Measurements from ENCODE around the gene TUBGCP4. TPM values are rescaled to one million over a fixed set of nuclear protein-coding genes. Genes with fewer than 3 reads are reported as not detected.
A peak's percentile ranks its signal among the peaks of the same experiment; 100 is the strongest.

Gene TUBGCP4
- total and polyA plus RNA-seq, 9 of the 15 experiments (the other 6 are each of a cell fraction or from before 2014, with no cell fraction given): 10.7 to 50.2 (median 29.6) TPM

DNA sequence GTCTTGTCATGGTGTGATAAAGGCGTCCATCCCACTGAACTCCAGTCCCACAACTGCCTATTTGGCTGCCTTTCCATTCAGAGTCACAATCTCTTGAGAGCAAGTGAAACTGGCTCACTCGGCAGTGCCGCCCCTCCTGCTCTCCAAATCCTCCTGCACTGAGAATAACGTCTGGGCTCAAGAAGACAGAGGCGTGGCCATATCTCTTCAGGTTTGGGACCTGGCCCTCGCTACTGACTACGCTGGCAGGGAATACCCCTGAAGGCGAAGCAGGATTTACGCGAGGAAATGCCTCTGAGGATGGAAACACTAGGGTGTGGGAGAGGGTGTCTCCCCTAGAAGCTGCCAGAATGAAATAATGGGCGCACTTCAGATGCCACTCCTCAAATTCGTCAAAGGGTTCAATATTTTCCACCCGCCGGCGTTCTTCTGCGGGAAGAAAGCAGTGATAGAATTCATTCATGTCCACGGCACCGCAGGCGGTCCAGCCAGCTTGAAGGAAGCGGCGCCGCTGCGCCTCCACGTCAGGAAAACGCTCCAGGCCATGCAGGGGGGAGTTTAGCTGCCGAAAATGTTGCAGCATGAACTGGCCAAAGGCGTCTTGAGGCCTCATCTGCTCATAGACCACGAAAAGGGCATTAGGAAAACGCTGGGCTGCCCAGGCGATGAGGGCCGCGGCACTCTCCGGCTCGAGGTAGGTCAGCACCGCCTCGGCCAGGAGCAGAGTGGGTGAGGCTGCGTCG, 41.5 kb upstream of the TUBGCP4 start:
- Histone ChIP-seq H3K27ac (ENCODE audit: extremely low read depth, low read depth, low read length) (peak overlapping the region; percentile 96), H3K4me1 (replicated peaks in 1 of 2; ENCODE audit: control insufficient read depth in 2 of 2, insufficient read depth in 2 of 2, low read length in 2 of 2) (peaks cover 14 to 15% of the 10 kb centered on the region in 2 experiments; a peak in 4 of 5 replicates), H4K20me1 (replicated peaks; ENCODE audit: control insufficient read depth, insufficient read depth, low read length) (no peaks in the 10 kb centered on the region; the same call in 1 of the 2 replicates), H3K9ac (ENCODE audit: insufficient read depth in 1 of 2, low read depth in 2 of 2, low read length in 2 of 2) (peak overlapping the region; percentile 86 to 99), H3K9me3 (replicated peaks; ENCODE audit: control insufficient read depth, insufficient read depth, low read depth, low read length) (no peaks in the 10 kb centered on the region), H3K9me1 (ENCODE audit: control insufficient read depth, insufficient read depth, low read length) (no peaks in the 10 kb centered on the region), H3K36me3 (ENCODE audit: control insufficient read depth, insufficient read depth, low read length) (peaks cover 34% of the 10 kb centered on the region), H3K4me2 (ENCODE audit: insufficient read depth, low read length) (peak overlapping the region; percentile 97), H2AFZ (ENCODE audit: low read depth, low read length) (peak overlapping the region; percentile 97), H3K79me2 (ENCODE audit: control insufficient read depth, insufficient read depth, low read length) (peaks cover 40% of the 10 kb centered on the region), H3K4me3 (peak overlapping the region; percentile 60), H3K27me3 (ENCODE audit: control insufficient read depth in 2 of 2, insufficient read depth in 2 of 2, low read length in 2 of 2) (no peaks in the 10 kb centered on the region)
- intact Hi-C loops (cut with micrococcal nuclease) (no loop called here), in situ Hi-C loops (cut with MboI) (no loop called here)
- ChIA-PET POLR2A (interaction anchor here (0.6 to 1.8 kb wide), 7 partner anchors 13 to 99 kb away, joined by 3 to 6 read pairs (median 3); no protein-coding TSS in a partner anchor), CTCF (ENCODE audit: low intra/inter-chr PET ratio) (no interaction called here)
- no TSS peak for BruUV-seq (replicated peaks)
- 3% methylated on average over 37 of the region's 38 CpGs for WGBS (ENCODE audit: insufficient coverage, low coverage, missing lambda C conversion rate)
- DNase-seq (ENCODE audit: extremely low read depth in 1 of 4, low spot score in 3 of 4) (peak; percentile 18 to 44 (median 23)), FAIRE-seq (no peak), ATAC-seq (peak; percentile 12)
- TF ChIP-seq ZNF780A (CRISPR knock-in tag; IDR thresholded peaks at IDR 0.05) (no peak), CBFB (CRISPR knock-in tag; IDR thresholded peaks at IDR 0.05) (peak; percentile 44; the same call in 1 of the 2 replicates), FOXA1 (IDR thresholded peaks at IDR 0.05; ENCODE audit: borderline replicate concordance) (no peak), ELF1 (tag; IDR thresholded peaks at IDR 0.05) (no peak), LARP7 (IDR thresholded peaks at IDR 0.05) (no peak), ZNF311 (CRISPR knock-in tag; IDR thresholded peaks at IDR 0.05) (no peak), GATA2 (CRISPR knock-in tag; IDR thresholded peaks at IDR 0.05) (no peak), ZZZ3 (IDR thresholded peaks at IDR 0.05) (no peak), KAT7 (CRISPR knock-in tag; IDR thresholded peaks at IDR 0.05; ENCODE audit: borderline replicate concordance) (0 out of 2 replicates have a peak, but pooled peaks have one; percentile 85), TCFL5 (CRISPR knock-in tag; conservative IDR thresholded peaks at IDR 0.05) (no peak), ZNF778 (CRISPR knock-in tag; IDR thresholded peaks at IDR 0.05) (no peak)
- TF ChIP-seq, protein P1, sequence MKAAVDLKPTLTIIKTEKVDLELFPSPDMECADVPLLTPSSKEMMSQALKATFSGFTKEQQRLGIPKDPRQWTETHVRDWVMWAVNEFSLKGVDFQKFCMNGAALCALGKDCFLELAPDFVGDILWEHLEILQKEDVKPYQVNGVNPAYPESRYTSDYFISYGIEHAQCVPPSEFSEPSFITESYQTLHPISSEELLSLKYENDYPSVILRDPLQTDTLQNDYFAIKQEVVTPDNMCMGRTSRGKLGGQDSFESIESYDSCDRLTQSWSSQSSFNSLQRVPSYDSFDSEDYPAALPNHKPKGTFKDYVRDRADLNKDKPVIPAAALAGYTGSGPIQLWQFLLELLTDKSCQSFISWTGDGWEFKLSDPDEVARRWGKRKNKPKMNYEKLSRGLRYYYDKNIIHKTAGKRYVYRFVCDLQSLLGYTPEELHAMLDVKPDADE (conservative IDR thresholded peaks at IDR 0.05; ENCODE audit: control insufficient read depth, low read depth, low read length): no peak
- TF ChIP-seq, protein P2, sequence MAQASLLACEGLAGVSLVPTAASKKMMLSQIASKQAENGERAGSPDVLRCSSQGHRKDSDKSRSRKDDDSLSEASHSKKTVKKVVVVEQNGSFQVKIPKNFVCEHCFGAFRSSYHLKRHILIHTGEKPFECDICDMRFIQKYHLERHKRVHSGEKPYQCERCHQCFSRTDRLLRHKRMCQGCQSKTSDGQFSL (CRISPR knock-in tag; IDR thresholded peaks at IDR 0.05): peak; percentile 71
- TF ChIP-seq, protein P2 (tag; IDR thresholded peaks at IDR 0.05): no peak
- TF ChIP-seq, protein P3, sequence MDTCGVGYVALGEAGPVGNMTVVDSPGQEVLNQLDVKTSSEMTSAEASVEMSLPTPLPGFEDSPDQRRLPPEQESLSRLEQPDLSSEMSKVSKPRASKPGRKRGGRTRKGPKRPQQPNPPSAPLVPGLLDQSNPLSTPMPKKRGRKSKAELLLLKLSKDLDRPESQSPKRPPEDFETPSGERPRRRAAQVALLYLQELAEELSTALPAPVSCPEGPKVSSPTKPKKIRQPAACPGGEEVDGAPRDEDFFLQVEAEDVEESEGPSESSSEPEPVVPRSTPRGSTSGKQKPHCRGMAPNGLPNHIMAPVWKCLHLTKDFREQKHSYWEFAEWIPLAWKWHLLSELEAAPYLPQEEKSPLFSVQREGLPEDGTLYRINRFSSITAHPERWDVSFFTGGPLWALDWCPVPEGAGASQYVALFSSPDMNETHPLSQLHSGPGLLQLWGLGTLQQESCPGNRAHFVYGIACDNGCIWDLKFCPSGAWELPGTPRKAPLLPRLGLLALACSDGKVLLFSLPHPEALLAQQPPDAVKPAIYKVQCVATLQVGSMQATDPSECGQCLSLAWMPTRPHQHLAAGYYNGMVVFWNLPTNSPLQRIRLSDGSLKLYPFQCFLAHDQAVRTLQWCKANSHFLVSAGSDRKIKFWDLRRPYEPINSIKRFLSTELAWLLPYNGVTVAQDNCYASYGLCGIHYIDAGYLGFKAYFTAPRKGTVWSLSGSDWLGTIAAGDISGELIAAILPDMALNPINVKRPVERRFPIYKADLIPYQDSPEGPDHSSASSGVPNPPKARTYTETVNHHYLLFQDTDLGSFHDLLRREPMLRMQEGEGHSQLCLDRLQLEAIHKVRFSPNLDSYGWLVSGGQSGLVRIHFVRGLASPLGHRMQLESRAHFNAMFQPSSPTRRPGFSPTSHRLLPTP (IDR thresholded peaks at IDR 0.05; ENCODE audit: borderline replicate concordance, extremely low read depth, insufficient read length): no peak

Measured in K562 (cell line).